Spinal cord (tissue), 10 donors: ENCODE data around the gene PDE7B. TPM values are rescaled to one million over a fixed set of nuclear protein-coding genes. Genes with fewer than 3 reads are reported as not detected.

Experiments
- DNase-seq, 6 donors: peaks; one replicate each; pipeline versions ENCODE4 v3.0.0 to v3.0.0-alpha.2; 2013 to 2015; ENCODE audit warnings: low spot score in 6 of 6, low read depth in 4 of 6
- H3K27ac ChIP-seq: one replicate; pipeline ENCODE4 v1.5.1; 2013; ENCODE audit warnings: low read depth, low read length, control low read depth
- H3K27me3 ChIP-seq: one replicate; pipeline ENCODE4 v1.6.1; 2013; ENCODE audit warnings: low read length; ENCODE audit not compliant: control insufficient read depth, insufficient read depth
- H3K36me3 ChIP-seq: one replicate; pipeline ENCODE4 v1.6.1; 2013; ENCODE audit warnings: low read length; ENCODE audit not compliant: control insufficient read depth, insufficient read depth
- H3K4me1 ChIP-seq: one replicate; pipeline ENCODE4 v1.6.1; 2013; ENCODE audit warnings: low read length; ENCODE audit not compliant: control insufficient read depth, insufficient read depth
- H3K4me3 ChIP-seq: one replicate; pipeline ENCODE4 v1.5.1; 2013; ENCODE audit warnings: low read depth, low read length, control low read depth
- H3K9me3 ChIP-seq: one replicate; pipeline ENCODE4 v1.6.1; 2013; ENCODE audit warnings: low read length; ENCODE audit not compliant: control insufficient read depth, insufficient read depth
- WGBS: methylation state at CpG from one replicate; pipeline ENCODE4 v1.1.5; 2013; ENCODE audit warnings: missing lambda C conversion rate; ENCODE audit not compliant: insufficient coverage; 5-methylcytosine and 5-hydroxymethylcytosine counted together
- polyA plus RNA-seq, 2 donors: library from polyadenylated mRNA; unstranded; fragments of 120-200 nt; gene quantifications; one replicate each; pipeline ENCODE4 v1.2.1, GENCODE V29; 2013; ENCODE audit not compliant: insufficient read length in 2 of 2
- total RNA-seq, 2 donors: library from RNA; depleted of rRNA in 1 of 2; stranded (reverse); fragments of 120-200 nt in 1 of 2; fragments of >200 nt in 1 of 2; gene quantifications; one replicate each; pipeline versions ENCODE4 v1.2.3 to v1.2.4, GENCODE V29; 2013 to 2014
- donor health status: healthy.

PDE7B gene
- total and polyA plus RNA-seq, 4 donors, result 7.8 to 19.7 (median 12.4) TPM

DNA sequence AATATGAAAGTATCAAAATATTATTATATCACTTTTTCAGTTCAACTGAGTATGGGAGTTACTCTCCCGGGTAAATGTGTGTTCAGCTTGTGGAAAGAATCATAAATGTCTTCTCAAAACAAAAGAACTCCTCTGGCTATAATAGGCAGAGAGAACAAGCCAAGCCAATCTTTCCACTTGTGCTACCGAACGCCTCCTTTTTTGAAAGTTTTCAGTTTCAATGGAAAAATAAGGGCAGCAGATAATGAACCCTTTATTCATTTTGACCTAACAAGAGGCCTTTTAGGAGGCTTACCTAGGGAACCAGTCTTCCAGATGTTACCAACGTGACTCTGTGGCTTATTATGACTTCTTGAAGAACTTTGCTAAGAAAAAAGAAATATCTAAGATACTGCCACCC, 67.5 kb downstream of the PDE7B start:
- H3K4me3 ChIP-seq, result no peak overlapping the region
- no peaks in the 10 kb centered on the region for H3K4me1 ChIP-seq
- H3K36me3 ChIP-seq, result no peaks in the 10 kb centered on the region
- H3K9me3 ChIP-seq, result no peaks in the 10 kb centered on the region
- DNase-seq, result no peak
- no CpG with 5 or more reads among the region's 4 CpGs for WGBS
- H3K27me3 ChIP-seq, result no peaks in the 10 kb centered on the region
- no peak overlapping the region for H3K27ac ChIP-seq

DNA sequence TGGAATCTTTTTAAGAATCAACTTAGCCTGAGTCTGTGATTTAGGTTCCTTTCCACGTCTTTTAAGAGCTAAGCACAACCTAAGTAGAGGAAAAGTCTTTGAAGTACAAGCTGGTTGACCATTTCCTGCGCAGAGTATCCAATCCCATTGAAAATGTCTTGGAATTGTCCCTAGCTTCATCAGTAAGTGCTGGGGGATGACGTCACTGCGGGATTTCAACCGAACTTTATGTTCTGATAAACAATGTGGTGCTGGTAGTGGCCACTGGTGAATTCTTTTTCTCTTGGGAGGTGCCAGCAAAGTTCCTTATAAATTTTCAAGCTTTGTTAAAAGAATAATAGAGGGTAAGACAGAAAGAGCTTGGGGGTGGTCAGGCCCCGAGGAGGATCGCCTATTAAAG, 69.2 kb downstream of the PDE7B start:
- no peaks in the 10 kb centered on the region for H3K36me3 ChIP-seq

DNA sequence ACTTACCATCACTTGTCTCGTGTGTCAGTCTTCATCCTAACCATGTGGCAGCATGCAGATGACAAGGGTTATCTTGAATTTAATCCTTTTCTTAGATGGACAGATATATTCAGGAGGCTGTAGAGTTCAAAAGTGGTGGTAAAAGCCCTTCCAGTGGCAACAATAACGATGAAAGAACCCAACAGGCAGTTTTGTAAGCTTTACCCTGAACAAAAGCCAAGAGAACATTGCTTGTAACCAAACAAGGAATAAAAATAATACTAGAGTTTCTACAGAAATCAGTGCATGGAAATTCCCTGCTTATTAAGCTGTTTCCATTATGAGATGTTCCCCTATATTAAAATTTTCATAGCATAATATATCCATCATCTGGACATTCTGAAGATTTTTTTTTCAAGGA, 69.7 kb downstream of the PDE7B start:
- no peak overlapping the region for H3K4me3 ChIP-seq
- H3K4me1 ChIP-seq, result no peaks in the 10 kb centered on the region
- no peaks in the 10 kb centered on the region for H3K9me3 ChIP-seq
- H3K27me3 ChIP-seq, result no peaks in the 10 kb centered on the region
- DNase-seq, result no peak
- no CpG with 5 or more reads among the region's 2 CpGs for WGBS
- H3K36me3 ChIP-seq, result no peaks in the 10 kb centered on the region
- H3K27ac ChIP-seq, result no peak overlapping the region

More for the DNA sequence above, 69.2 kb downstream of the PDE7B start:
- Histone ChIP-seq H3K27me3 (no peaks in the 10 kb centered on the region), H3K4me3 (no peak overlapping the region), H3K9me3 (no peaks in the 10 kb centered on the region), H3K27ac (no peak overlapping the region), H3K4me1 (no peaks in the 10 kb centered on the region)
- WGBS, result 70% methylated on average over 2 of the region's 7 CpGs
- no peak for DNase-seq

DNA sequence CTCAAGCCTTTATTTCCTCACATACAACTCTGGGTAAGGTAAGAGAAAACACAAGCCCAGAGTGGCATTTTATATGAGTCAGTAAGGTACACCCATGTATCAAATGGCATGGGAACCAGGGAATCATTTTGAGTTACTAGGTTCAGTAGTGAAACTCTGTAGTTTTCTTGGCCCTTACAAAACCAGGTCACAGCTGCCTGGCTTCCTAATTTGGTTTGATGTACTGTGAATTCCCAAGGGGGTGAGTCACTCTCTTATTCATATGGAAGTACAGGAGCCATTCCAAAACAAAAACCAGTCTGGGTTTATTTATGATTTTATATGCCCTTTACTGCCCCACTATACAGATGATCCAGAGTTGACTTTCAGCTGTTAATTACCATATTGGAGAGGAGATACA, 70.7 kb downstream of the PDE7B start:
- H3K4me1 ChIP-seq, result no peaks in the 10 kb centered on the region
- H3K9me3 ChIP-seq, result no peaks in the 10 kb centered on the region
- no peaks in the 10 kb centered on the region for H3K27me3 ChIP-seq
- H3K4me3 ChIP-seq, result no peak overlapping the region
- H3K36me3 ChIP-seq, result no peaks in the 10 kb centered on the region
- H3K27ac ChIP-seq, result no peak overlapping the region
- peak in 1 of 6 donors; percentile 16 for DNase-seq

DNA sequence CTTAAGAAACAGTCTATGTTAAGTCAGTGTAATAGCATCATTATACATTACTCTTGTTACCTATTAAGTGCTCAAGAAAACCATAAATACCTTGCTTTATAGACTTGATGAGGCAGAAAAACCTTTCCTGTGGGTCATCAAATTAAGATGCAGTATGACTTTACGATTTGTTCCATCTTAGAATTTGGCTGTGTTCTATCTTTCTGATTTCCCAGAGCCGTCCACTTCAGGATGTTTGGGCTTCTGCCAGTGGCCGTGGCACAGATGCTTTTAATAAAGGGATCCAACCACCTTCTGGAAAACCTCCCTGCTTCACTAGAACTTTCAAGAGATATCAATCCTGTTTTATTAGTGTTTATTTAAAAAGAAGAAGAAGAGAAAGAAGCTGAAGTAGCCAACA, 71.2 kb downstream of the PDE7B start:
- Histone ChIP-seq H3K9me3 (no peaks in the 10 kb centered on the region), H3K27me3 (no peaks in the 10 kb centered on the region), H3K27ac (no peak overlapping the region), H3K4me3 (no peak overlapping the region), H3K4me1 (no peaks in the 10 kb centered on the region), H3K36me3 (no peaks in the 10 kb centered on the region)
- peak in 1 of 6 donors; percentile 23 for DNase-seq
- WGBS, result 20% methylated on average over 1 of the region's 3 CpGs

DNA sequence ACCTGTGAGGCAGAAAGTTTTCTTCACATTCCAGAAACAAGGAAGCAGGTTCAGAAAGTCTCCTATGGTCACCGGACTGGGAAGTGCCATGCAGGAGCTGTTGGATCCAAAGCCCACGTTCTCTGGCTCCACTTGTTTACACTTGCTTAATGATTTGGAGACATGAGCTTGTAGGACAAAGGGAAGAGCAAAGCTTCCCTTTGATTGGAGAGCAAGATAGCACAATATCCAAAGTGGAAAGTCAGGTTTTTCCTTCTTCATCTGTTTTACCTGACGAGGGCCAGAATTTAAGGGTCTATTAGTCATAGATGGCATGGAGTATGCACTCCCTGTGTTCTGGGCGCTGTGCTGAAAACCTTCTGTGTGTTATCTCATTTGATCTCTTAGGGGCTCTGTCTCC, 81.2 kb downstream of the PDE7B start:
- no peak for DNase-seq
- H3K27me3 ChIP-seq, result no peaks in the 10 kb centered on the region
- no peak overlapping the region for H3K4me3 ChIP-seq
- H3K27ac ChIP-seq, result no peak overlapping the region
- 94% methylated on average over 2 of the region's 4 CpGs for WGBS
- H3K36me3 ChIP-seq, result no peaks in the 10 kb centered on the region
- peaks cover 4% of the 10 kb centered on the region for H3K4me1 ChIP-seq
- no peaks in the 10 kb centered on the region for H3K9me3 ChIP-seq

DNA sequence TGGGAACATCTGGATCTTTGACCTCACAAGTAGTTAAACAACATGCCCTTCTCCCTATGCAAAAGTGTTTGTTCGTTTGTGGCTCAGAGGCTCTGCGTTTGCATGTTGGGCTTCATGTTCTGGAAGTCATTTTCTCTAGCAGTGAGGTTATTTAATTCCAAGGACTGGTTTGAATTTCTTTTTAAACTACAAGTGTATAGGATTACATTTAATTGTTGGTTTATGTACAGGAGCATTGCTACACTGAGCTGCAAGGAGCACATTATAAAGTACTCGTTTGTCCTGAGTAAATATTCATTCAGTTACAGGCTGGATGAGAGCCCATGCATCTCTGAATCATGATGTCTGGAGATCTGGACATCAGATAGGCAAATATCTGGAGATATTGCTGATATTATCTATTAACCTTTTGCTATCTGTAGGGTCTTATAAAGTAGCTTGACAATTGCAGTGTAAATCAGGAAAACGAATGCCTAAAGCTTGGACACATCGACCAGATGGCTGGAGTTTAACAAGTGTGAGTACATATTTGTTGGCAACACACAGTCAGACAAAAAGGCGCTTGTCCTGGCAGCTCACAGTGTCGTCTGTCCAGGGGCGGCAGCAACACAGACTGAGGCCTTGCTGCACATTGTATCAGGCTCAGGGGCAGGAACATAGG, 84.6 kb downstream of the PDE7B start:
- peak in 1 of 6 donors; percentile 80 for DNase-seq
- no peaks in the 10 kb centered on the region for H3K27me3 ChIP-seq
- 45% methylated on average over 6 of the region's 8 CpGs for WGBS
- no peaks in the 10 kb centered on the region for H3K36me3 ChIP-seq
- no peaks in the 10 kb centered on the region for H3K9me3 ChIP-seq
- H3K27ac ChIP-seq, result peak overlapping the region; percentile 49
- H3K4me1 ChIP-seq, result peaks cover 11% of the 10 kb centered on the region
- no peak overlapping the region for H3K4me3 ChIP-seq

DNA sequence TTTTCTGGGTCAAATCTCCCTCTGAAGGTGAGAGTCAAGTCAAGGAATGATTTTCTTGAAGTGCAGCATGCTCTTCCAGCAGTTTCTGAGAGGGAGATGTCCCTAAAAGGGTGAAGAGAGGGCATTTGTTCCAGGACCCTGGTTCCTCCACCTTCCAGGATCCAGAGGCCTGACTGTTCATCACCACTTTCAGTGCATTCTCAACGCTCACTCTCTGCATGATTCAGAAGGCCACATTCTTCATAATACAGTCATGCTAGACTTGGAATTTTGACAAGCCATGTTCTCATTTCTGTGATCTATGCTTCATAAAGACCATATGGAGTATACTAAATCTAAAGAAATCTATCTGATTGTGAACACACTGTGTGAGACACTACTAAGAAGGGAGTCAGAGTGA, 85.1 kb downstream of the PDE7B start:
- H3K4me3 ChIP-seq, result no peak overlapping the region
- H3K36me3 ChIP-seq, result no peaks in the 10 kb centered on the region
- H3K27me3 ChIP-seq, result no peaks in the 10 kb centered on the region
- peak overlapping the region; percentile 49 for H3K27ac ChIP-seq
- peaks cover 11% of the 10 kb centered on the region for H3K4me1 ChIP-seq
- no peaks in the 10 kb centered on the region for H3K9me3 ChIP-seq
- WGBS, result 80% methylated on average over 1 of the region's 1 CpG
- peak in 1 of 6 donors; percentile 54 for DNase-seq

DNA sequence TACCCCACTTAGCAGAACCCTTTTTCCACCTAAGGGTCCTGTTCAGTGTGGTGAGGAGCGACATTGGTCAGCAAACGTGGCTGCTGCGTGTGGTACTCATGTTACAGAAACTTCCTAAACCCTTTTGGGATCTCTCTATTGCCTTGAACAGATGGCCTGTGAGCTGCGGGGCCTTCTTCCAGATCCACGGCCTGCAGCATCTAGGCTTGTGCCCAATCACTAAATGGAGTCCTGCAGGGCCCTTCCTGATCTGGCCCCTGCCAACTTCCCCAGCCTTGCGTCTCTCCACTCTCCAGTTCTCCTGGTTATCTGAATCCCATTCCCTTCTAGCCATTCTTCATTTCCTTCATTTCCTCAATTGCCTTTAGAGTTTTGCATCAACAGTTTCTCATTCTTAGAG, 85.6 kb downstream of the PDE7B start:
- H3K27me3 ChIP-seq, result no peaks in the 10 kb centered on the region
- no peak overlapping the region for H3K27ac ChIP-seq

DNA sequence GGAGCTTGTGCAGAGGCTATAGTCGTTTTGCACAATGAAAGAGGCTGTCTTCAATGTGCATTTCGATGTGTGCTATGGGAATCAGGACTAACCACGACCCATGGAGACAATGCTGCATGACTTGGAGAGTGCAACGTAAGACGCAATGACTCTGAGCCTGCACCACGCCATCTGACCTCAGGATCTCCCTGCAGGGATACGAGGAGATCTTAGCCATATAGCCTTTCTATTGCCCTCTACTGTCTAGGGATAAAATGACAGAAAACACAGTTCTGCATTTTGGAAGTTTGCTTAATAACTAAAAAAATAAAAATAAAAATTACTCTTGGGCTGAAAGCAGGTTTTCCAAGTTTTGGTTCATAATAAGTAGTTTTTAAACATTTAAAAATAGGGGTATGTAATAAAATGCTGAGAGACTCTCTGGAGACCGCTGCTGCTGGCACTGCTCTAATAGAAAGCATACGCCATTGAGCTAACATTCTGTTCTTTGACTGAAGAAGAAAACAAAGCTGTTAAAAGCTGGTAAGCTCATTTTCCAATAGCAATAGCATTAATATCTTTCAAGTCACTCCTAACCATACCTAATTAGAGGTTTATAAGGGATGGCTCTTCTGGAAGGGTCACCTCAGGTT, 87.2 kb downstream of the PDE7B start:
- peak overlapping the region; percentile 45 for H3K27ac ChIP-seq
- no peaks in the 10 kb centered on the region for H3K36me3 ChIP-seq
- DNase-seq, result peak in 2 of 6 donors; percentile 41 to 83
- no peaks in the 10 kb centered on the region for H3K27me3 ChIP-seq
- 41% methylated on average over 7 of the region's 9 CpGs for WGBS
- H3K4me3 ChIP-seq, result no peak overlapping the region
- H3K4me1 ChIP-seq, result peaks cover 11% of the 10 kb centered on the region
- H3K9me3 ChIP-seq, result no peaks in the 10 kb centered on the region

More for the DNA sequence above, 85.6 kb downstream of the PDE7B start:
- H3K4me1 ChIP-seq, result peaks cover 11% of the 10 kb centered on the region
- H3K9me3 ChIP-seq, result no peaks in the 10 kb centered on the region
- H3K4me3 ChIP-seq, result no peak overlapping the region
- WGBS, result 87% methylated on average over 6 of the region's 6 CpGs
- peak in 1 of 6 donors; percentile 59 for DNase-seq
- H3K36me3 ChIP-seq, result no peaks in the 10 kb centered on the region
